WI38 (cell line): ENCODE measurements around the gene MAN1A1.
"Not testable (repeated sequence)": the region's sequence is repeated elsewhere in the genome, so short reads cannot be mapped to it uniquely, and the experiment has no call there.

Experiments
- H3K4me3 ChIP-seq: 2 replicates; pipeline ENCODE4 v1.5.1; 2011; ENCODE audit warnings: low read depth, mild to moderate bottlenecking, control low read depth, low read length
- TF ChIP-seq, protein P1 (sequence below): IDR thresholded peaks from 2 replicates; pipeline ENCODE4 v1.5.1; 2012; ENCODE audit warnings: low read depth, mild to moderate bottlenecking, control low read depth, low read length

MAN1A1 gene

GRCh38 chr6:119161438-119161837 lies 188.1 kb downstream of the MAN1A1 start:
- TF ChIP-seq, protein P1, sequence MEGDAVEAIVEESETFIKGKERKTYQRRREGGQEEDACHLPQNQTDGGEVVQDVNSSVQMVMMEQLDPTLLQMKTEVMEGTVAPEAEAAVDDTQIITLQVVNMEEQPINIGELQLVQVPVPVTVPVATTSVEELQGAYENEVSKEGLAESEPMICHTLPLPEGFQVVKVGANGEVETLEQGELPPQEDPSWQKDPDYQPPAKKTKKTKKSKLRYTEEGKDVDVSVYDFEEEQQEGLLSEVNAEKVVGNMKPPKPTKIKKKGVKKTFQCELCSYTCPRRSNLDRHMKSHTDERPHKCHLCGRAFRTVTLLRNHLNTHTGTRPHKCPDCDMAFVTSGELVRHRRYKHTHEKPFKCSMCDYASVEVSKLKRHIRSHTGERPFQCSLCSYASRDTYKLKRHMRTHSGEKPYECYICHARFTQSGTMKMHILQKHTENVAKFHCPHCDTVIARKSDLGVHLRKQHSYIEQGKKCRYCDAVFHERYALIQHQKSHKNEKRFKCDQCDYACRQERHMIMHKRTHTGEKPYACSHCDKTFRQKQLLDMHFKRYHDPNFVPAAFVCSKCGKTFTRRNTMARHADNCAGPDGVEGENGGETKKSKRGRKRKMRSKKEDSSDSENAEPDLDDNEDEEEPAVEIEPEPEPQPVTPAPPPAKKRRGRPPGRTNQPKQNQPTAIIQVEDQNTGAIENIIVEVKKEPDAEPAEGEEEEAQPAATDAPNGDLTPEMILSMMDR, result no peak

DNA sequence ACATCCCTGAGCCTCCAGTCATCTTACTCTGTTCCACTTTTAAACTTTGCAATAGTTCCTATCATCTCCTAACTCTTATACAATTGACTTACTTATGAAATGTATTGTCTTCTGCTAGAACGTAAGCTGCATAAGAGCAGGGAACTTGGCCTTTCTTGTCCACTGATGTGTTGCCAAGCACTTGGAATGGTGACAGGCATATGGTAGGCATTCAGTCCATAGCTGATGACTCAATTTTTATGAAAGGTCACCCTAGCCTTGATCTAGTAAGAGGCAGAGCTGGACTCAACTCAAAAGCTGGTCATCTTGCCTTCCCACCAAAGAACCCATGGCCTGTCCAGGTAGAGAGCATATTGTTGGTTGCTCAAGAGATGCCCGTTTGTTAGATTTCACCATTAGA lies 188.7 kb downstream of the MAN1A1 start:
- TF ChIP-seq, protein P1, result no peak
- no peak overlapping the region for H3K4me3 ChIP-seq

More at GRCh38 chr6:119161438-119161837, 188.1 kb downstream of the MAN1A1 start:
- no peak overlapping the region for H3K4me3 ChIP-seq

- TF ChIP-seq, protein P1, result no peak
- no peak overlapping the region for H3K4me3 ChIP-seq
Measured at GRCh38 chr6:119158057-119158848, 191.3 kb downstream of the MAN1A1 start.

- no peak overlapping the region for H3K4me3 ChIP-seq
- TF ChIP-seq, protein P1, result no peak
Measured at GRCh38 chr6:119157506-119157815, 192.1 kb downstream of the MAN1A1 start.

DNA sequence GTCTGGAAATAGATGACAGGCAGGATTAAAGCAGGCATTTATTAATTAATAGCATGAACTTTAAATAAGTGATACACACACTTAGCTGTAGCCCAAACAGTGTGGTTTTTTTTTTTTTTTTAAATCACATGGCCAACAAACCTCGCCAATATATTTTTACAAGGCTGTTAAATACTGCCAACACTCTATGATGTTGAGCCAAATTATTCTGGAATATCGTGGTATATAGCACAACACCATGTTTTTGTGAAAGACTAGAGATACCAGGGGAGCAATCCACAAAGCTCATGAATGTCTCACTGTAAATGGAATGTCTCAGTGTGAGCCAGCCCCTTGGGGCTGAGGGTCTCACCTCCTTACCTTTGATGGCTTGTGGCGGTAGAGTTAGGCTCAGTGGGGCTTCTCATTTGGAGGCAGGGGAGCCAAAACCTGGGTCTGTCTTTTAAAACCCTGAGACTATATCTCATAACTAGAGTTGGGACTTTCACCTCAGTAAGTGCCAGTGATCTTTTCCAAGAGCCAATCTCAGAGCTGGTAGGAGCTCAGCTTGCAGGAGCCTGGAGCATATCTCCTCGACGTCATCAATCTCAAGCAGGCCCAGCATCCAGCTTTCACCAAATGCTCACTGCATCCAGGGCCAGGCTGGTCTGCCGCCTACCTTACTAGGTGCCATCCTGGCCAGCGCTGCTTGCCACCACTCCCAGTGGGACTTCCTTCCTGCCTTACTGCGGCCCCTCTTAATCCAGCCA lies 192.6 kb downstream of the MAN1A1 start:
- H3K4me3 ChIP-seq, result no peak overlapping the region
- TF ChIP-seq, protein P1, result no peak

- not testable (repeated sequence) for H3K4me3 ChIP-seq
Measured at GRCh38 chr6:119156082-119156481, 193.5 kb downstream of the MAN1A1 start.

DNA sequence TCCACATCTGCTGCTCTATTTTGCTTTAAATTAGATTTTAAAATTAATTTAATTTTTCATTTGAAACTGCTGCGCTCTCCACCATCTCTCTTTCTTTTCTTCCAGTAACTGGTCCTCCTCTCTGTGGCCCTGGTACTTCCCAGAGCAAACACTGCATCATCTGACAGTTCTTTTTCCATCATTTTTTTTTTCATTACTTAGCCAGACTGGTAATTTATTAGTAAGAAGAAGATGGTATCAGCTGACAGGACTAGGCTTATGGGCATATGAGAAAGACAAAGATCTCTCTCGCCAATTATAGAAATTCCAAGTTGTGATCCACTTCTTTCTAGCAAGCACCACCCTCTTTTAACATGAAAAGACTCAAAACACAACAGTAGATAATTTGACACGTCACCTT lies 197.4 kb downstream of the MAN1A1 start:
- TF ChIP-seq, protein P1, result no peak

More for the DNA sequence above, 197.4 kb downstream of the MAN1A1 start:
- no peak overlapping the region for H3K4me3 ChIP-seq
